GM18520 (cell line): ENCODE measurements around the gene SATB2.

Experiments
- ATAC-seq: cut with Tn5 transposase; IDR thresholded peaks from one replicate; pipeline ENCODE4 v1.9.1; 2021; ENCODE audit not compliant: unreplicated experiment

Gene SATB2

DNA sequence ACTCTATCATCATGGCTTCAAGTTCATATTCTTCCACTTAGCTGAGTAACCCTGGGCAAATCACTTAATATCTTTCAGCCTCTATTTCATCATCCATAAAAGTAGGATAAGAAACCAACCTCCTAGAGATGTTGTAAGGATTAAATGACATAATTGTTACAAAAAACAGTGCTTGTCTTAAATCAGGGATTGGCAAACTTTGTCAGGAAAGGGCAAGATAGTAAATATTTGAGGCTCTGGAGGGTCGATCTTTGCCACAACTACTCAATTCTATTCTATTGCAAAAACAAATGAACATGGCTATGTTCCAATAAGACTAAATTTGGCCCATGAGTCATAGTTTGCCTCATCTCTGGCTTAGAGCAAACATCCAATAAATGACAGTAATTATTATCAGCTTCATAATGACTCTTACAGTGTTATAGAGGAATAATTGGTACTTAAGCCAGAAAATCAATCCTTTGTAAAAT is 184.7 kb downstream of the SATB2 start:
- no peak for ATAC-seq

DNA sequence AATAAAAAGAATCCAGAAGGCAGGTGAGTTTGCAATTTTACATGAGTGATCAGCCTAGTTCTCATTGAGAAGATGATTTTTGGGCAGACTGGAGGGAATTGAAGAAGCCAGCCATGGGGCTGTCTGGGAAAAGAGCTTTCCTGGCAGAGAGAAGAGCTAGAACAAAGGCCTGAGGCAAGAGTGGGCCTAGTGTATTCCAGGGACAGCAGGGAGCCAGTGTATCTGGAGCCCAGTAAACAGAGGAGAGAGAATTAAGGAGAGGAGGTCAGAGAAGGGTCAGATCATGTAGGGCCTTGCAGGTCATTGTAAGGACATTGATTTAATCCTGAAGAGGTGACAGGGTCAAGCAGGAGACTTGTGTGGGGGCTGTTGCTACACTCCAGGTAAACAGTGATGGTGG is 195.8 kb downstream of the SATB2 start:
- no peak for ATAC-seq

DNA sequence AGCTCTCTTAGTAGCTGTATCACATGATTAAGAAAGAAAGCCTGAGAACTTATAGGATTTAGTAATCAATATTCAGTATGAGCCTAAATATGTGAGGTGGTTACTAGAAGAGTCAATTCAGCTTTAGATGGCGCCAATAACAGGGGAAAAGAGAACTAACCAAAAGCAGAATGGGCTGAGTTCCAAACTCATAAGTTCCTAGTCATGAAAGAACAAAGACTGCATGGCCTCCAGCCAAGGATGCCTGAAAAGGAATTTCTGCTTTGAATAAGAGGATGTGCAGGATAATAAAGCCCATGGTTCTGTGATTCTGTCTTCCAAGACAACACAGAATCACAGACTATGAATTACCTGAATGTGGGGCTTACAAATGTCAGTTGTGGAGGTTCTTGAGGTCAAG is 196.5 kb downstream of the SATB2 start:
- ATAC-seq, result no peak

DNA sequence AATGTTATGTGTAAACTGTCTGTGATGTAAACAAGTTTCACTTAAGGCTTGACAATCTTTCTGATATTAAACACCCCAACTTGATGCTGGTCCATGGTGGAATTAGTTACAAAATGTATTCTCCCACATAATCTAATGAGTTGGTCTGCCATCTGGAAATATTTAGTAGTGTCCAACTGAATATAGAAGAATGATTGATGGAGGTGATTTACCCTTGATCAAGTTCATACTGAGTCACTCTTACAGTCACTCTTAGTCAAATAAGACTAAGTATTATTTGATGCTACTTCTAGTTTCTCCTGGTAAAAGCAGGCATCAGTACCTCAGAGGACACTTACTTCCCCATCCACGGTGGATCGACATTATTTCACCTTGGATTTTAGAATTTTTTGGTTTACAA is 198.1 kb downstream of the SATB2 start:
- no peak for ATAC-seq

DNA sequence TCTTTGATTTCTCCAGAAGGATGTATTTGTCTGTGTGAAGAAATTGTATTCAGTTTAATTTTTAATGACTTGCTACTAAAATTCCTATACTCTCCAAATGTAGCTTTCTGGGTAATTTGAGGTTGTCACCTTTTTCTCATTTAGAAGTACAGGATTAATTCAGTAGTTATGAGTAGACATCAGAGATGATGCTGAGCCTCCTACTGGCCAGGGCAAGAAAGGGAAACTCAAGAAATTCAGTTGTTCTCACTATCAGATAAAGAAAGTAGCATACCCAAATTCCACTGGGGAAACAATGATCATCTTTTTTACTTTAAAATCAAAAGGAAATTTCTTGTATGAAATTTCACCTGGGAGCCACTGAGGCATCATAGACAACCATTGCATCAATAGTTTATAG is 199.4 kb downstream of the SATB2 start:
- no peak for ATAC-seq

DNA sequence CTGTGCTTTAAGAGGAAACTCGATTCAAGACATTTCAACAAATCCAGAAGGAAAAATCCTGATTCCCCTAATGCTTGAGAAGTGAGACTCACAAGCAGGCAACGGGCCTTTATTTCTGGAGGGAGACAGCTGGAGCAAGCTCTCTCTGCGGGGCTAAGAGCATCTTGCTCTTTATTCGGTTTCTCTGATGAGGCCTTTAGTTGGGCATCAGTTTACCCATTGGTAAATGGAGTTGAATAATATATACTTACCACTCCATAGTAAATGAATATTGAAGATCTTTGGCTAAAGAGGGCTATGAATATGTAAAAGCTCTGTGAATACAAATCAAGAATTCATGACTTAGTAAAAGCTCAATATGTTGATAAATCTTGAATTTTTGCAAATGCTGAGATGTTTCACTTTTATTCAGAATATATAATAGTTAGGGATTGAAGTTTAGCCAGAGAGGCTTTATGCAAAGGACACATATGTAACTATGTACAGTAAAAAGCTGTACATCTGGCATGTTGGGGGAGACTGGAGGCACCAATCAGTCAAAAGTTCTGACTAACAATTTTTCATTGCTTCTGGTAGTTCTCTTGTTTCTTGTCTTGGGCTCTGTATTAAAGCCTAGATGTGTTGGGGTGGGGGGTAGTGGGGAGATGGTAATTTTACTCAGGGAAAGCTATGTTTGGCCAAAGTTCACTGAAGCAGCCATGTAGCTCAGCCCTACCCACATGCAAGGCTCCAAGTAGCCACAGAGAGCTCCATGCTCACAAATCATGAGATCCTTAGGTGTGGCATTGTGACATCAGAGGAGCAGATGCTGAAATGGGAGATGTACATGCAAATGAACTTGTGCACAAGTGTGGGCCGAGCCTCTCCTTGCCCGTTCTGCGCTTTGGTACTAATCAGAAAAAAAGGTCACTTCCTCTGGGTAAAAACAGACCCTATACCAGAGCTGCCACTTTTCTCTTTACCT is 200.2 kb downstream of the SATB2 start:
- no peak for ATAC-seq

DNA sequence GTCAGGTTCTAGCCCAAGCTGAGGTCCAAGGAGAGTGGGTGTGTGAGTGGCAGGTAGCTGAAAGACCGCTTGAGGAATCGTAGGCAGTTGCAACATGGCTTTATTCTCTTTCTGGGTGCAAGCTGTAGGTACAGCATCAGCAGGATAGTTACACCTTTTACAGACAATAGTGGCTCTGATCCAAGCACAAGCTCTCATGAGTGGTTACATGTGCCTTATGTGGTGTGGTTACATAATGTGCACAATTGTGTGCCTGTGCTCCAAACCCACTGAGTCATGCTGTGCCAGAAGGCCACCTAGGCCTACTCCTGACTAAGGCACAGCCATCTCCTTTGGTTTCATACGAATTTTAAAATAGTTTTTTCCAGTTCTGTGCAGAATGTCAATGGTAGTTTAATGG is 227.6 kb downstream of the SATB2 start:
- no peak for ATAC-seq

DNA sequence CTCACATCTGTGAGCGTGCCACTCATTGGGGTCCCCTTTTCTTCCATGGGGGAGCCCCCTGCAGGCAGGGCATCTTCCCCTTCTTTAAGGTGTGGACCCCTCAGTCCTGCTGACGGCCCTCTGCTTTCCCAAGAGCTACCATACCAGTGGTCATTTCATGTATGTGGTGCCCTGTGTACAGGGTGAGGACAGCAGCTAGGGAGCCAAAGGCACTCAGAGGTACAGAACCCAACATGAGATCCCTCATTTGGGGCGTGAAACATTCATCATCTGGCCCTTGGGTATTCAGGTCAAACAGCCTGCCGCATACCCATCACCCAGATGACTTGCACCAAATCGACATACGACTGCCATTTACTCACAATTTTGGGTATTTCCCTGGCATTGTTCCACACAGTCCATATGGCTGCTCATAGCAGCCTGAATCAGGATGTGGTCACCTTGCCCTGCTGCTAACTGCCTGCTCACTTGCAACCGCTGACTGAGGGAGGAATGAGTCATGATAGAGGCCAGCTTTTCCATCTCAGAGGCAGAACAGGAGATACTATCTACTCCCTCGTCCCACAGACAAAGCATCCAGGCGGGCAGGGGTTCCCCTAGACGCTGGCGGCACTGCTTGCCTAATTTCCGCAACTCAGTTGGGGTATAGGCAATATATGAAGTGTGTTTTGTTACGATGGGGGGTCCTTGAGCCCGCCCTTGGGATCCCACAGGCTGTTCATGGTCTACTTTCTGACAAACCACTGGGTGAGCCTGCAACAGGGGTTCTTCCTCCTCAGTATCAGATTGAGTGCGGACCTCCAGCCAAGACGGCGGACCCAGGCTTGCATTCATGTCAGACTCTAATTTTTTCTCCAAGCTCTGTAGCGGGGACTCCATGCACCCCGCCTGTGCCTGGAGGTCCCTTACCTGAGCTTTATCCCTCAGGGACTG is 228.6 kb downstream of the SATB2 start:
- peak; percentile 98 for ATAC-seq

DNA sequence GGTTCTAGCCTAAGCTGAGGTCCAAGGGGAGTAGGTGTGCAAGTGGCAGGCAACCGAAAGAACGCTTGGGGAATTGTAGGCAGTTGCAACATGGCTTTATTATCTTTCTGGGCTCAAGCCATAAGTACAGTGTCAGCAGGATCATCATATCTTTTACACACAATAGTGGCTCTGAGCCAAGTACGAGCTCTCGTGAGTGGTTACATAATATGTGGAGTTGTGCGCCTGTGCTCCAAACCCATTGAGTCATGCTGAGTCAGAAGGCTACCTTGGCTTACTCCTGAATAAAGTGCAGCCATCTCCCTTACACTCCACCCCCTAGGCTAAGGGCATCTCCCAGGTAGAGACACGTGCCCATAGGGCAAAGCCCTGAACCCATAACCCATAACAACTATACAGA is 233.9 kb downstream of the SATB2 start:
- ATAC-seq, result no peak

DNA sequence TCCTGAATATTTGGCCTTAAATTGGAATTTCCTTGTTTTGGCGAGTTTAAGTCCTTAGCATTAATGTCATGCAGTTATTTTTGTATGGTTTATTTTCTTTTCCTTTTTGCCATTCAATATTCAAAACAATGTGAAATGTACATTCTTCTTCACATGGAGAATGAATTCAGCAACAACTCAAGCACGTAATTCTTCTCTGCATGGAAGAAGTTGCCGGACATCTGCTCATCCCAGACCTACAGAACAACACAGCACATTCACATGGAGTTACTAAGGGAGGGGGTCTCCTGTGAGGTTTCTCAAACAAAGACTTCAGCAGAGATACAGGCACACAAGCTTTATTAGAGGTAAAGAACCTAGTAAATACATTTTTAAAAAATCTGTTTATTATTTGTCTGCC is 236.8 kb downstream of the SATB2 start:
- ATAC-seq, result no peak

DNA sequence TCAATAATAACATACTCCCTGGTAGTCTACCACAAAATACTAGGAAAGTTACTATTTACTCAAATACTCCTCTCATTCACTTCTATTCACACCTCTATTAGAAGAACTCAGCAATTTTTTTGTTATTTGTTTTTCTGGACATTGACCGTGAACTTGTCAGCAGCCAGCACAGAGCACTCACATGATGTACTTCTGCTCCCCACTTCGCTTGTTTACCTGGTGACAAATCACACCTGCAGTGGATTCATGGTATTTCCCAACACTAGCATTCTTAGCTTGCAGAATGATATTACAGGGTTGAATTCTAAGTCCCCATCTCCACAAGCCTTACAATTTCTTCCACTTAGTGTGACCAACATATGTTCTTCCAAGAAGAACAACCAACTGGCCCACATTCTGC is 238.2 kb downstream of the SATB2 start:
- ATAC-seq, result no peak
